ENCODE data around the gene PTPRN2. TPM values are rescaled to one million over a fixed set of nuclear protein-coding genes. Genes with fewer than 3 reads are reported as not detected.
"Not testable (repeated sequence)": the region's sequence is repeated elsewhere in the genome, so short reads cannot be mapped to it uniquely, and the experiment has no call there.

Gene PTPRN2
- polyA plus RNA-seq, 4 donors, result 7.2 to 9.2 (median 7.5) TPM

DNA sequence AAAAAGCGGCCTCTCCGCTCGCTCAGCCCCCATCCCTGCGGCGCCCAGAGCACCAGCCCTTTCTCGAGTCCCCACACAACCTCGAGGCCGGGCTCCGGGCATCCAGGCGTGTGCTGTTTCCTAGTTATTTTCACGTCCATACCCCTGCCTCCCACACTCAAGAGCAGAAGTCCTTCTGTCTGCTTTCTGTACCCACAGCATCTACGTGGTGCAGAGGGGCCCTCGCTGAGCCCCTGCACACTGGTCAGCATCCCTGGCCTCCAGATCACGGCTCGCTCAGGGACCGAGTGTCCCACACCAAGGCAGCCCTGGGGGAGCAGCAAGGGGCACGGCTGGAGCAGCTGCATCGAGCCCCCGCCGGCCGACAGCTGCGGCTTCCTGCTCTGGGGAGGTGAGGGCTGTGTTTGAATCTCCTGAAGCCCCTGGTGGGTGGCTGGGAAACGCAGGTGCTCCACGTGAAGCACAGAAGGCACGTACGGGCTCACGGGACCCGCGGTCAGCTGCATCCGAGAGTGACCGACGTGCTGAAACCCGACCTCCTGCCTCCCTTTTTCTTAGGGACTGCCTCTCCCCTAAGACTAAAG lies 917.8 kb downstream of the PTPRN2 start:
- no peak for DNase-seq (ENCODE audit: low read depth in 4 of 4, low spot score in 3 of 4)

DNA sequence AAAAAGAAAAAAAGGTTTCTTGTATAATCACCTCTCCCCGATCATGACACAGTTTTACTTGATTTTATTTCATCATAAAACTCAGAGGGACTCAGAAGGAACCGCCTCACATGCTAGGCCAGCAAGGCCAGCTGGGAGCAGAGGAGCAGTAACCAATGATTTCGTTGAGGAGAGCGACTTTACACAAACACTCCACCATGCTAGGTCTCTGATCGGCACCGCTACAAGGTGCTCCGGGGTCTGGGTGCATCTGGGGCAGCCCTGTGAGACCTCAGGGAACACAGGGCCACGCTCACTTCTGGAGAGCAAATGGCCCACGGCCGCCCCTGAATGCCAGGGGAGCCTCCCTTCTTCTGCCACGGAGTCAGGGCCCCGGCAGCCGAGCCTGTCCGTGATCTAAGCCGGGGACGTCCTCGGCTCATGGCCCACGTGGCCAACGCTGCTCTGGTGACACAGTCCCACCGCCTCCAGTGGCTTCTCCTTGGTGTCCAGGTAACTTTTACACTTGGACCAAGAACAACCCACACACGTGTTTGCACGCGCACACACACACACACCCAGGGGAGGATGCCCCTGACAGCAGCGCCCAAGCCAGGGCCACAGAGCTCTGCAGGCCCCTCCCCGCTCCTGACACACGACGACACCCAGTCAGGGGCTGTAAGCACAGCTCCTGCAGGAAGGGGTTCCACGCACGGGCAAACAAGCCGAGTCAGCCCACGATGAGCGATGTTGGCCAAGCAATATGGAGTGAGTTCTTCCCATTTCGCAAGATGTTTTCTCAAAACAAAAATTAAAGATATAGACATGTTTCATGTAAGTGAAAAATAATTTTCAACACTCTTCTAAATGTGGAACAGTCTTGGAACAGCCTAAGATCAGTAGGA lies 918.5 kb downstream of the PTPRN2 start:
- no peak for DNase-seq (ENCODE audit: low read depth in 4 of 4, low spot score in 3 of 4)

DNA sequence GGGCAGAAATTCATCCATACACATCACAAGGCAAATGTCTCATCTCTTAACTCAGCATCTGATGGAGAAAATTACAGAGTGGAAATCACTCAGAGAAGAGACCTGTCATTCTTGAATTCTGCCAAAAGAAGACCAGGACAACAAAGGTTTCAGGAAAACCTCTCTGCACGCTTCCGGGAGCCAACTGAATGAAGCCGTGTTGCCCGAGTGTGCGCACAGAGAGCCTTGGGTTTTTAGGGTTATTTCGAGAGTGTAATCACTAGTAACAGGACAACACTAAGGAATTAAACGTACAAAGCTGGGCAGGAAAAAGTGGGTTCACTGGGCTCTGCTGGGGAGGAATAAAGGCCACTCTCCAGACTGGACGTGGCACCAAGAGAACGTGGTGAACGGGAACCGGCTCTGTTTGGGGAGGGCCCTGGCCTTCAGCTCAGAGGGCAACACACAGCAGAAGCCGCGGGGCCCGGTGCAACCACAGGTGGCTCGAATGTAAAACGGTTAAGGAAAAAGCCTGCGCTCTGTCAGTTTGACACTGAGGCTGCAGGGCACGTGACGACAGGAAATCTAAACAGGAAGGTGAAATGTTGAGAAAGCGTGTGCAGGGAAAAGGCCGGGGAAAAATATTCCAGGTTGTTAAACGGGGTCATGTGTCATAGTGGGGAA lies 919.3 kb downstream of the PTPRN2 start:
- DNase-seq (ENCODE audit: low read depth in 4 of 4, low spot score in 3 of 4), result no peak

DNA sequence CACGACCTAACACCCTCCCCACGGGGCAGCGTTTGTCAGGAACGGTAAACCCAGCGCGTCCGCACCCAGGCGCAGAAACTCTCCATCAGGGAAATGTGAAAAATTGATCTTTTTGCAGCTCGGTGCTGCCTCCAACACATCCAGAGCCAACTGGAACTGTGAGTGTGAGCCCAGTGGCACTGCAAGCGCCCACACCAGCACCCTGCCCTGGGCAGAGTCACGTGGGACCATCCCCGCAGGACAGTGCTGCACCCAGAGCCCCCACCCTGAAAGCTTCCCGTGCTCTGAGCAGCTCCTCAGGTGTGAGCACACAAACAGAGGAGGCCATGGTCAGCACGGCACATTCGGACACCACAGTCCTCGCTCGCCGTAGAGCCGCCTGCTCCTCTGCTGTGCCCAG lies 919.9 kb downstream of the PTPRN2 start:
- DNase-seq (ENCODE audit: low read depth in 4 of 4, low spot score in 3 of 4), result no peak

DNA sequence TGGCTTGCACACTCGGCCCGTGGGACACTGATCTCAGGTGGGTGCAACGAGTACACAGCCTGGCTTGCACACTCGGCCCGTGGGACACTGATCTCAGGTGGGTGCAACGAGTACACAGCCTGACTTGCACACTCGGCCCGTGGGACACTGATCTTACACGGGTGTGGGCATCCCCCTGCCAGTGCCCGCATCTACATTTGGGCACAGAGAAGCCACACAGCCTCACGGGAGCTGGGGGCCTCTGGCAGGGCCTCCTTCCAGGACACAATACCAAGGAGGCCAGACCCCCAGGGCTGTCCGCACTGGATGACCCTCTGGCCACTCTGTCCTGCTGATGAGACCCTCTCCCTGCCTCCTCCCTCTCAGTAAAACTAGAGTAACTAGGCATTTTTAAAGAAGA lies 920.4 kb downstream of the PTPRN2 start:
- DNase-seq (ENCODE audit: low read depth in 4 of 4, low spot score in 3 of 4), result no peak

DNA sequence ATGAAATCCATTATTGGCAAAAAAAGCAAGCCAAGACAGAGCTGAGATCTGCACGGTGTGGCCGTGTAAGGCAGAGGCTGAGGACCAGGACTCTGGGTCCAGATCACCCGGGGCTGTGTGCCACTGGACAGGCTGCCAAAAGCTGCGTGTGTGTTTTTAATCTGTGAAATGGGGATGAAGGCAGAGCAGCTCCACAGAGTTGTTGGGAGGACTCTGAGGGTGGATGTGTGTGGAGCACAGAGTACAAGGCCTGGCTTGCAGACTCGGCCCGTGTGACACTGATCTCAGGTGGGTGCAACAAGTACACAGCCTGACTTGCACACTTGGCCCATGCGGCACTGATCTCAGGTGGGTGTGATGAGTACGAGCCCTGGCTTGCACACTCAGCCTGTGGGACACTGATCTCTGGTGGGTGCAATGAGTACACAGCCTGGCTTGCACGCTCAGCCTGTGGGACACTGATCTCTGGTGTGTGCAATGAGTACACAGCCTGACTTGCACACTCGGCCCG lies 921.0 kb downstream of the PTPRN2 start:
- no peak for DNase-seq (ENCODE audit: low read depth in 4 of 4, low spot score in 3 of 4)

DNA sequence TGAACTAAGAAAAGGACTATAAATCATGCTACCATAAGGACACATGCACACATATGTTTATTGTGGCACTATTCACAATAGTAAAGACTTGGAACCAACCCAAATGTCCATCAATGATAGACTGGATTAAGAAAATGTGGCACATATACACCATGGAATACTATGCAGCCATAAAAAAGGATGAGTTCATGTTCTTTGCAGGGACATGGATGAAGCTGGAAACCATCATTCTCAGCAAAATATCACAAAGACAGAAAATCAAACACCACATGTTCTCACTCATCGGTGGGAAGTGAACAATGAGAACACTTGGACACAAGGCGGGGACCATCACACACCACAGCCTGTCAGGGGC lies 922.0 kb downstream of the PTPRN2 start:
- not testable (repeated sequence) for DNase-seq (ENCODE audit: low read depth in 4 of 4, low spot score in 3 of 4)

DNA sequence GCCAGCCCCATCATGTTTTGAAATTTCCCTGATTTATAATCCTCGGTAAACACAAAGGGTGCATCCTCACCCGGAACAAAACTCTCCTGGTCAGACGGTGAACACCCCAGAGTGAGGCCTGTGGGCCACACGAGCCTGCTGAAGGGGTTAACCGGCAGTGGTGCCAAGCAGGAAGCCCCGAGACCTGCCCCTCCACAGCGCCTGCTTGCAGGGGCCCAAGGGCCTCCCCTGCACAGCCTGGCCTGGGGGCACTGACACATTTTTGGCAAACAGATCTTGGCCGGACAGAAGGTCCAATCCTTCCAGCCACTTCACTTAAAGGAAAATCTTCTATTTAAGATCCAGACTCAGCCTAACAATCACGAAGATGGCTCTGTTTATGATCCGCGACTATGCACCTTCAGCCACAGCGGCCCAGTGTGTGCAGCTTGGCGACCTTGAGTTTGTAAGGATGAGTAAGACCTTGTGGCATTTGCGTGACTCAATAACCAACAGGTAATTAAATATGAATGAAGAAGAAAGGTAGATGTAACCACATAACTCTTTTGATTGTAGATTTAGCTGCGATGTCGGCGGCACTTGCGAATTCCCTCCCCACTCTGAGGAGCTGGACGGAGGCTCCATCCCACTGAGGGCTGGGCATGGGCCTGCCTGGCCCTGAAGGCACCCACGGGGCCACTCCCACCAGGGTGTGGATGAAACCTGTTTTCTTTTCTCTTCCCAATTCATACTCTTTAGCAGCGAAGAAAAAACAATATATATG lies 922.6 kb downstream of the PTPRN2 start:
- DNase-seq (ENCODE audit: low read depth in 4 of 4, low spot score in 3 of 4), result no peak

DNA sequence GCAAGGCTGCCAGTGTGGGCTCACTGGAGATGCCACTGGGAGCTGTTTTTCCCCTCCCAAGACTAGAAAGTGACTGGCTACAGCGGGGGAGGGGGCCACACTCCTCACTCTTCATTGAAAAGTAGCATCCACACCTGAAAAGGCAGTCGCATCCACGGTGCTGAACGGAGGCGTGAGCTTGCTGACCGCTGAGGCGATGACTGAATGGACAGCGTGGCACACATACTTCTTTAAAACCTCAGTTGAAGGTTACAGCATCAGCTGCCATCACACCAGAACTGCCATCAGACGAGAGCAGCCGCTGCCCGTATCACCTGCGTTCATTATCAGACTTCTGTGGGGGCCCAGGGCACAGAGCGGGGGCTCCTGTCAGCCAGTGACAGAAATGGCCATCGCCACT lies 923.6 kb downstream of the PTPRN2 start:
- no peak for DNase-seq (ENCODE audit: low read depth in 4 of 4, low spot score in 3 of 4)

DNA sequence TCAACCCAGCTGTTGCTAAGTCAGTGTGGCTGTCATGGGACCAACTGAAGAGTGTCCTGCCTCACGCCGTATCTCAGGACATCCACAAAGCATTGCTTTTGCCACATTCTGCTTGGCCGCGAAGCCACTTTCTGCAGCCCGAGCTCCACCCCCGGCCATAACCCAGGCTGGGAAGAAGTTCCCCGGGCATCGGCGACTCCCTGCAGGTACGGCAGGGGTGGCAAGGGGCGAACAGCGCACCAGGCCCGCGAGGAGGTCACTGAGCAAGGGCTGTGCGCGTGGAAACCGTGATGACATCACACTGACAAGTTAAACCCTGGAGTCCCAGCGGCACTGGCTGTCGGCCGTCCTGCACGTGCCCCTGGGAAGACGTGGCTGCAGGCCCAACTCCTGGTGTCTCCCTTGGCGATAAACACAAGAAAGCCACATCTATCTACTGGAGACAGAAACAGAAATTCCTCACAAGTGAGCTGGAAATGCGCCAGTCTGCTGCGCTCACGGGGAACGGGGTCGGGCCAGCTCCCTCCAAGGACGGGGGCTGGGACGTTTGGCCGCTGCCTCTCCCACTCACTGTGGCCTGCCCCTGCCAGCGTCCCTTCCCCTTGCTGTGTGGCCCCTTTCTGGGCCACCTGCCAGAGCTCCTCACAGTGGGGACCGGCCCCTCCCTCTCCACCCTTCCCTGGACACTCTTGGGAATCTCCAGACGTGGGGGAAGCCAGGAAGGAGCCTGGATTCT lies 924.5 kb downstream of the PTPRN2 start:
- DNase-seq (ENCODE audit: low read depth in 4 of 4, low spot score in 3 of 4), result peak in 1 of 4 donors; percentile 44

DNA sequence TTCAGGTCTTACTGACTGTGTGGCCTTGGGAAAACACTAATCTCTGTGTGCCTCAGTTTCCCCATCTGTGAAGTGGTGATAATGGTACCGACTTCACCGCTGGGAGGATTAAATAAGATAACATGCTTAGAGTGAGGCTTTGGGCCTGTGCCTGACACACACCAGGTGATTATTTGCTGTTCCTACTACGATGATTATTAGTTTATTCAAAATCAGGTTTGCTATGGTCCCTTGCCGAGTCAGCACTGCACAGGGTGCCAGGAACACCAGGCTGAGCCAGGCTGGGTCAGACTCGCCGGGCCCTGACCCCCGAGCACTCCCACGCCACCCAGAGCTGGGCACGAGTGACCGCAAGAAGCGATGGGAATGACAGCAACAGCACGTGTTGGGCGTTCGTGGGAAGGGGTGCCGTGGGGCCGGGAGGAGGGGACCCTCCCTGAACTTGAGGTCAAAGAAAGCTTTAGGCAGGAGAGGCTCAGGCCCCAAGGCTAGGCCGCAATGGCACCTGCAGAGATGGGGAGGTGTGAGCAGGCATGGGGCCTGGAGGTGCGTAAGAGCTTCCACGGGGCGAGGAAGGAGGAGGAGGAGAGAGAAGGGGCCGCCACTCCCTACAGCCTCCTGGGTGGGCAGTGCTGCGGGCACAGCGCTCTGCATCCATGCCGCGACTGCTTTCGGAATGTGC lies 925.4 kb downstream of the PTPRN2 start:
- DNase-seq (ENCODE audit: low read depth in 4 of 4, low spot score in 3 of 4), result no peak

DNA sequence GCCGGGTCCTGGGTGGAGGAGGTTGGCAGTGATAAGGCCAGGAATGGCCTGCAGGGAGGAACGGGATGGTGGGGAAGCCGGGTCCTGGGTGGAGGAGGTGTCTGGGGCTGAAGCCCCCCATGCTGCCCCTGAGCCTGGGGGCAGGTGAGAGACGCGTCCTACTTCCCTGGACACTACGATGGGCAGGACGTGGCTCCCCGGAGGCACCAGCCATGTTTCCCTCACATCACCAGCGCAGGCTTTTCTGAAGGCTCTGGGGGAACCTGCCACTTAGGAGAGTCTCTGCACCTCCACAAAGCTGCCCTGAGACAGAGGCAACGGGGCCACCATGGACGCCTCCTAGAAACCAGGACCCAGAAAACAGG lies 926.0 kb downstream of the PTPRN2 start:
- DNase-seq (ENCODE audit: low read depth in 4 of 4, low spot score in 3 of 4), result no peak

DNA sequence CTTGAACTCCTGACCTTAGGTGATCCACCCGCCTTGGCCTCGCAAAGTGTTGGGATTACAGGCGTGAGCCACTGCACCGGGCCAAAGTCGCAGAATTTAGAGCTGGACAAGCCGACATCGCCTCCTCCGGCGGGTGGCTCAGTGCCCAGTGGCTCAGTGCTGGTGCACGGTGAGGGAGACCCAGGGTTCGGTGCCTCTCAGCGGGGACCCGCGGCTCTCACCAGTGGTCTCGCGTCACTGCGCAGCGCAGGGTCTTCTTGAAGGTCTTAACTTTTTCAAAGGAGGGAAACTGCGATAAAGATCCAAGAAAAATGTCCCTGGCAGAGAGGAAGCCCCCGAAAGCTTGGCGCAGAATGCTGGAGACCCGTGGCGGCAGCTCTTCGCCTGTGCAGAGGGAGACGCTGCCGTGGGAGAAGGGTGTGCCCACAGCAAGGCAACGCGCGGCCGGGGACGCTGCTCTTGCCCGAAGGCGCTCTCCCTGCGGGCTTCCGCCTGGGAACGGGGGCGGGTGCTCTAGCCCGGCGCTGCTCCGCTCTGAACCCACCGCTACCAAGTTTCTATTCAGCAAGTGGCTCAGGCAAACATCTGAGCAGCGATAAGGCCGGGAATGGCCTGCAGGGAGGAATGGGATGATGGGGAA lies 926.5 kb downstream of the PTPRN2 start:
- no peak for DNase-seq (ENCODE audit: low read depth in 4 of 4, low spot score in 3 of 4)

DNA sequence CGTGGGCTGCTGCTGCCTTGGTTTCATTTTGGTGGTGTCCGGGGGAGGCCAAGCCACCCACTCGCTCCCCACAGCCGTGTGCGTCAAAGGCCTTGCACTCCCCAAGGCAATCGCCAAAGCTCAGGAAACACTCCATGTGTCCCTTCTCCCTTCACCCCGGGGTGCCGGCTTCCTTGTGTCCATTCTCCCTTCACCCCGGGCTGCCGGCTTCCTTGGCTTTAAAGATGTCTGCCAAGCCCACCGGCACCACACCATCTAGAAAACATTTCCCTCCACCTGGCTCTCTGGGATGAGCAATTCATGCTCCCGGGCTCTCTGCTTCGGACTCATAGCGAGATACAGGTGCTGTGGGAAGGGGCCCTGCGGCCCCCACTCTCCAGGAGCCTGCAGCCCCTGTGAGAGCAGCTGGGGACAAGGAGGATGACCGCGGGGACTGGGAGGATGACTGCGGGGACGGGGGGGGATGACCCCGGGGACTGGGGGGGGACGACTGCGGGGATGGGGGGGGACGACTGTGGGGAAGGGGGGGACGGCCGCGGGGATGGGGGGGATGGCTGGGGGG lies 928.7 kb downstream of the PTPRN2 start:
- DNase-seq (ENCODE audit: low read depth in 4 of 4, low spot score in 3 of 4), result no peak

DNA sequence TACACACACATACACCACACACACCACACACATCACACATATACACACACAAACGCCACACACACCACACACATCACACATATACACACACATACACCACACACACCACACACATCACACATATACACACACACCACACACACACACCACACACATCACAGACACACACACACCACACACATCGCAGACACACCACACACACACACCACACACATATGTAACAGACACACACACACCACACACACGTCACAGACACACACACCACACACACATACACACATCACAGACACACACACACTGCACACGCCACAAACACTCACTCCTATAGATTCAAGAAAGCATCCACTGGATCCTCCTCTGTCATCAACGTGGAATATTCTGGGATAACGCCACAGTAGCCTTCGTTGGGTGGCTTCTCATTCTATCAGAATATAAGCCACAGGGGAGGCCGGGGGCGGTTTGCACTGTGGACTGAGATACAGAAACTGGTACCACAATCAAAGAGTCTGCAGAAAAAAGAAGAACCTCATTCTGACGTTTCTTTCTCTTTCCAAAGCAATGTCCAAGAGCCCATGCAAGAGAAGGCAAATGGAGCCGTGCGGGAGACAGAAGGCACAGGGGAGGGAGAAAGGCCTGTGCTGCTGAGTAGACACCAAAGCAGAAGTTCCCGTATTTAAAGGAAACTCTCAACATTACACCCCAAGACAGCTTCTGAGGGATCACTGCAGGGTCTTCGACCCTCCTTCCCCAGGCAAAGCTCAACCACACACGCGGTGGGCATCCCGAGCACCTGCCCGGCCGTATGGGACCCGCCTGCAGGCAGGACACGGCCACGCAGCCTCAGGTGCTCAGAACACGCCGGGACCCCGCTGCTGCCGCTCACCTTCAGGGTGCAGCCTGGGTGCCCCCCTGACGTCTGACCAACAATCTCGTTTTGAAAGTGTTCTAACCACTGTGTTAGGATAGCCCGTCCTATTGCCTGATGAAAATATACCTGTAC lies 929.6 kb downstream of the PTPRN2 start:
- DNase-seq (ENCODE audit: low read depth in 4 of 4, low spot score in 3 of 4), result no peak

DNA sequence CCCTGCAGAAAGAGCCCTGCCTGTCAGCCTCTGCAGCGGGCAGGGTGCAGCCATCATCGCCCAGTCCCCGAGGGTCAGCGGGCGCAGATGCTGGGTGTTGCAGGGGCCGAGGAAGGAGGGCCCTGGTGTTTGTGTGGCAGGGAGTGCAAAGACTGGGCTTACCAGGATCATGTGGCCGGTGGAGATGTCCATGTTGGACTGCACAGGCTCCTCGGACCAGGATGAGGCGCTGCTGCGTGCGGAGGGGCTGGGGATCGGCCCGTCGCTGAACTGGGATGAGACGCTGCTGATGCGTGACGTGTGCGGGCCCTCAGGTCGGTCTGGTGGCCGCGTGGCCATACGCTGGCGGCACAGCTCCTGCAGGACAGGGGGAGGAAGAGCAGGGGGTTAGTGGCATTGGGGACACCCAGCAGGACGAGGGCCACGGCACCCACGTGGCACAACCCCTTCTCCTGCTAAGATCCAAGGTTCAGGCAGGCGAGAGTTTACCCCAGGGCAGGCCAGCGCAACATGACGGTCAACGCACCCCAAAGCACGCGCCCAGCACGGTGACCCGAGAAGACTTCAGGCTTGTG lies 931.3 kb downstream of the PTPRN2 start:
- DNase-seq (ENCODE audit: low read depth in 4 of 4, low spot score in 3 of 4), result no peak

DNA sequence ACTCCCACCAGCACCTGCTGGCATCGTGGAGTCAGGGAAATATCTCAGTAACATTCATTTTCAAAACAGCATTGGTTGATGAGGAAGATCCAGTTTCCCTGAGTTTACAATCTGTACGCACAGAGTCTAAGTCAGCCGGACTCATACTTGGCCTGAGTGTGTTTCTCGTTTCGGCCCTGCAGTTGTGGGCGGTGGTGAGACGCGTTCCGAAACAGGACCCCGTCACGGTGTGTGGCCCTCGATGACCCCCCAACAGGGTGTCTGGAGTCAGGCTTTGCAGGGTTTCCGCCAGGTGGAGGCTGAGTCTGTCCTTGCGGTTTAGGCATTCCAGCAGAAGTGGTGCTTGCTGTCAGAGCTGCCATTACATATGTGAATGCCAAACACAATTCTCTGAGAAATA lies 933.3 kb downstream of the PTPRN2 start:
- no peak for DNase-seq (ENCODE audit: low read depth in 4 of 4, low spot score in 3 of 4)

All from left renal pelvis (tissue), 4 donors.